SK-N-SH (cell line): Measurements from ENCODE around the gene BUB3. TPM values are rescaled to one million over a fixed set of nuclear protein-coding genes. Genes with fewer than 3 reads are reported as not detected.

Source experiments
- CTCF ChIA-PET: fragments of 300-600, 350-600 bp; formaldehyde crosslinking; extraction: SDS; loops from one replicate; lab custom pipeline; 2021; lab: Yijun Ruan, JAX
- POLR2A ChIA-PET: fragments of 350-600 bp; sonication (Branson Sonifier 250); formaldehyde crosslinking; extraction: SDS; loops from one replicate; lab custom pipeline; 2020; ENCODE audit warnings: antibody characterized with exemption, inconsistent platforms; lab: Yijun Ruan, JAX
- DNase-seq: peaks from one replicate; pipeline ENCODE4 v3.0.0; 2012
- H2AFZ ChIP-seq: fragments of 200-600 bp; sonication (generic); 2 replicates; pipeline ENCODE4 v1.8.1; 2016; ENCODE audit warnings: antibody characterized with exemption, mild to moderate bottlenecking, low read depth
- H3F3A ChIP-seq: fragments of 200-600 bp; sonication (generic); replicated peaks from 2 replicates; pipeline ENCODE3; 2016; ENCODE audit warnings: antibody characterized with exemption, mild to moderate bottlenecking; ENCODE audit not compliant: insufficient read depth
- H3K27ac ChIP-seq, 2 experiments: fragments of 200-500 bp in 1 of 2; fragments of 200-600 bp in 1 of 2; sonication (Bioruptor generic) in 1 of 2; sonication (generic), shearing (Covaris generic) in 1 of 2; 2 replicates each; pipeline versions ENCODE4 v1.5.1 to v1.6.1; 2014 to 2016; ENCODE audit warnings: low read depth in 2 of 2, inconsistent platforms in 1 of 2, low read length in 1 of 2, mild to moderate bottlenecking in 1 of 2, mixed read lengths in 1 of 2
- H3K27me3 ChIP-seq: fragments of 200-600 bp; sonication (generic), shearing (Covaris generic); 2 replicates; pipeline ENCODE4 v1.6.1; 2016; ENCODE audit warnings: mixed run types; ENCODE audit not compliant: insufficient read depth
- H3K36me3 ChIP-seq, 2 experiments: fragments of 200-500 bp in 1 of 2; fragments of 200-600 bp in 1 of 2; sonication (Bioruptor generic) in 1 of 2; sonication (generic) in 1 of 2; replicated peaks in 1 of 2; 2 replicates each; pipeline versions ENCODE3 to v1.5.1; 2014 to 2016; ENCODE audit warnings: low read length in 1 of 2, mild to moderate bottlenecking in 1 of 2; ENCODE audit not compliant: insufficient read depth in 2 of 2, control insufficient read depth in 1 of 2
- H3K4me1 ChIP-seq, 2 experiments: fragments of 200-500 bp in 1 of 2; fragments of 200-600 bp in 1 of 2; sonication (Bioruptor generic) in 1 of 2; sonication (generic), shearing (Covaris generic) in 1 of 2; 2 replicates each; pipeline versions ENCODE4 v1.5.1 to v1.6.1; 2014 to 2016; ENCODE audit warnings: low read depth in 1 of 2, low read length in 1 of 2, mixed run types in 1 of 2; ENCODE audit not compliant: insufficient read depth in 2 of 2, control insufficient read depth in 1 of 2
- H3K4me2 ChIP-seq: fragments of 200-600 bp; sonication (generic), shearing (Covaris generic); 2 replicates; pipeline ENCODE4 v1.6.1; 2017; ENCODE audit warnings: mixed run types
- H3K4me3 ChIP-seq, 2 experiments: fragments of 200-500 bp in 1 of 2; fragments of 200-600 bp in 1 of 2; sonication (Bioruptor generic) in 1 of 2; sonication (generic), shearing (Covaris generic) in 1 of 2; 2 replicates each; pipeline versions ENCODE4 v1.5.1 to v1.8.1; 2014 to 2016; ENCODE audit warnings: low read depth in 2 of 2, inconsistent platforms in 1 of 2, low read length in 1 of 2, mild to moderate bottlenecking in 1 of 2, mixed read lengths in 1 of 2, moderate library complexity in 1 of 2
- H3K79me2 ChIP-seq: fragments of 200-600 bp; sonication (generic); 2 replicates; pipeline ENCODE4 v1.8.1; 2017; ENCODE audit warnings: mild to moderate bottlenecking; ENCODE audit not compliant: insufficient read depth
- H3K9ac ChIP-seq: fragments of 200-600 bp; sonication (generic); 2 replicates; pipeline ENCODE4 v1.6.1; 2017; ENCODE audit warnings: mixed run types
- H3K9me2 ChIP-seq: fragments of 200-600 bp; sonication (generic); 2 replicates; pipeline ENCODE4 v1.6.1; 2017; ENCODE audit warnings: mixed run types
- H3K9me3 ChIP-seq: fragments of 200-600 bp; sonication (generic); 2 replicates; pipeline ENCODE4 v1.6.1; 2017; ENCODE audit warnings: mixed run types, mild to moderate bottlenecking, moderate library complexity
- H4K20me1 ChIP-seq: fragments of 200-600 bp; sonication (generic); 2 replicates; pipeline ENCODE4 v1.6.1; 2017; ENCODE audit warnings: mild to moderate bottlenecking, mixed run types; ENCODE audit not compliant: insufficient read depth
- EZH2phosphoT487 ChIP-seq: fragments of 200-600 bp; sonication (generic); IDR thresholded peaks from 2 replicates; pipeline ENCODE4 v1.6.1; 2017; ENCODE audit warnings: low read depth, mixed run types, mild to moderate bottlenecking, antibody characterized with exemption, moderate library complexity, borderline replicate concordance
- FOXJ3 ChIP-seq: sonication (generic); formaldehyde crosslinking; IDR thresholded peaks from 2 replicates; pipeline ENCODE4 v1.5.1; 2020; ENCODE audit warnings: mild to moderate bottlenecking, missing genetic modification reagents
- WGBS: methylation state at CpG from one replicate; pipeline ENCODE4 v1.1.6; 2017; ENCODE audit warnings: low lambda C conversion rate; 5-methylcytosine and 5-hydroxymethylcytosine counted together
- polyA plus RNA-seq, 3 experiments: library from polyadenylated mRNA; depleted of rRNA; stranded (reverse); fragments of >200 nt; gene quantifications; 2 replicates each; pipeline ENCODE4 v1.2.3, GENCODE V29; 2012
- TF ChIP-seq, protein P1 (sequence below): IDR thresholded peaks from 2 replicates; pipeline ENCODE4 v1.6.1; 2012; ENCODE audit warnings: mild to moderate bottlenecking, low read depth, low read length, moderate library complexity
- TF ChIP-seq, protein P2 (sequence below): fragments of 200-600 bp; sonication (generic); IDR thresholded peaks from 2 replicates; pipeline ENCODE4 v1.6.1; 2017; ENCODE audit warnings: antibody characterized with exemption, mild to moderate bottlenecking, moderate library complexity
- TF ChIP-seq, protein P3 (sequence below): fragments of 150-350 bp; IDR thresholded peaks from 2 replicates; pipeline ENCODE4 v1.6.1; 2016; ENCODE audit warnings: mild to moderate bottlenecking, low read depth, low read length

The BUB3 gene
- polyA plus RNA-seq, 1 of the 3 experiments (the other 2 are of a cell fraction): 202 TPM

DNA sequence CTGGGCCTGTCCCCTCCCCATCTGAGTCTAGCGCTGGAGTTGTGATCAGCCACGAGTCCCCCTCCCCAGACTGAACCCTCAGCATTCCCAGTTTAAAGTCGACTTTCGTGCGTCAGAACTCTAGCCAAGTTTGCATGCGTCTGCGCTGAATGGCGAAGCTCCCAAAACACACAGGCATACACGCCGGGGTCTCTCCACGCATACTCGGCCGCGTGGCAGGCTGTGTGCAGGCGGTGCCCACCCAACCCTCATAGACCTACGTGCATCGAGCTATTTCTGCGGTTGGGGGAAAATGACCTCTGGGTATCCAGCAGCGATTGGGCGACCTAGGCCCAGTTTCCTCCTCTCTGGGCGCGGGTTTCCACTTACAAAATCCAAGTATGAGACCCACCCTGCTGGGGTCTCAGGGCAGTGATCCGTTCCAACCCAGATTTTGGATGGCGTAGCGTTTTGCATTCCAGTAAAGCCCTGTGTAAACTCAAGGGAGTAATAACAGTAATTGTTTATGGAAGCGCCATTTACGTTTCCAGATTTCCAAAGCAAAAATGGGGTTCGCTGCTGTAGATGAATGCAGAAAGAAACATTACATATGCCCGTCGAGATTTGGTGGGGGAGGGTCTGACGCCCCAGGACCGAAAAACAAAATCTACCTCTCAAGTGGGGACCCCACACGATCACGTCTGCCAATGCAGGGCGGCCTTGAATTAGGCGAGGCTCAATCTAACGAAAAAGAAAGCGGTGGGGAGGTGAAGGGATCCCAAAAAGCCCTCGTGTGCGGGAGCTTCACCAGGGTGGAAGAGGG lies 20.5 kb upstream of the BUB3 start:
- 24% methylated on average over 27 of the region's 40 CpGs for WGBS
- no peaks in the 10 kb centered on the region for H3K36me3 ChIP-seq
- TF ChIP-seq FOXJ3 (CRISPR knock-in tag): 0 out of 2 replicates have a peak, but pooled peaks have one; percentile 18
- TF ChIP-seq, protein P1, sequence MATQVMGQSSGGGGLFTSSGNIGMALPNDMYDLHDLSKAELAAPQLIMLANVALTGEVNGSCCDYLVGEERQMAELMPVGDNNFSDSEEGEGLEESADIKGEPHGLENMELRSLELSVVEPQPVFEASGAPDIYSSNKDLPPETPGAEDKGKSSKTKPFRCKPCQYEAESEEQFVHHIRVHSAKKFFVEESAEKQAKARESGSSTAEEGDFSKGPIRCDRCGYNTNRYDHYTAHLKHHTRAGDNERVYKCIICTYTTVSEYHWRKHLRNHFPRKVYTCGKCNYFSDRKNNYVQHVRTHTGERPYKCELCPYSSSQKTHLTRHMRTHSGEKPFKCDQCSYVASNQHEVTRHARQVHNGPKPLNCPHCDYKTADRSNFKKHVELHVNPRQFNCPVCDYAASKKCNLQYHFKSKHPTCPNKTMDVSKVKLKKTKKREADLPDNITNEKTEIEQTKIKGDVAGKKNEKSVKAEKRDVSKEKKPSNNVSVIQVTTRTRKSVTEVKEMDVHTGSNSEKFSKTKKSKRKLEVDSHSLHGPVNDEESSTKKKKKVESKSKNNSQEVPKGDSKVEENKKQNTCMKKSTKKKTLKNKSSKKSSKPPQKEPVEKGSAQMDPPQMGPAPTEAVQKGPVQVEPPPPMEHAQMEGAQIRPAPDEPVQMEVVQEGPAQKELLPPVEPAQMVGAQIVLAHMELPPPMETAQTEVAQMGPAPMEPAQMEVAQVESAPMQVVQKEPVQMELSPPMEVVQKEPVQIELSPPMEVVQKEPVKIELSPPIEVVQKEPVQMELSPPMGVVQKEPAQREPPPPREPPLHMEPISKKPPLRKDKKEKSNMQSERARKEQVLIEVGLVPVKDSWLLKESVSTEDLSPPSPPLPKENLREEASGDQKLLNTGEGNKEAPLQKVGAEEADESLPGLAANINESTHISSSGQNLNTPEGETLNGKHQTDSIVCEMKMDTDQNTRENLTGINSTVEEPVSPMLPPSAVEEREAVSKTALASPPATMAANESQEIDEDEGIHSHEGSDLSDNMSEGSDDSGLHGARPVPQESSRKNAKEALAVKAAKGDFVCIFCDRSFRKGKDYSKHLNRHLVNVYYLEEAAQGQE: no peak
- TF ChIP-seq, protein P2, sequence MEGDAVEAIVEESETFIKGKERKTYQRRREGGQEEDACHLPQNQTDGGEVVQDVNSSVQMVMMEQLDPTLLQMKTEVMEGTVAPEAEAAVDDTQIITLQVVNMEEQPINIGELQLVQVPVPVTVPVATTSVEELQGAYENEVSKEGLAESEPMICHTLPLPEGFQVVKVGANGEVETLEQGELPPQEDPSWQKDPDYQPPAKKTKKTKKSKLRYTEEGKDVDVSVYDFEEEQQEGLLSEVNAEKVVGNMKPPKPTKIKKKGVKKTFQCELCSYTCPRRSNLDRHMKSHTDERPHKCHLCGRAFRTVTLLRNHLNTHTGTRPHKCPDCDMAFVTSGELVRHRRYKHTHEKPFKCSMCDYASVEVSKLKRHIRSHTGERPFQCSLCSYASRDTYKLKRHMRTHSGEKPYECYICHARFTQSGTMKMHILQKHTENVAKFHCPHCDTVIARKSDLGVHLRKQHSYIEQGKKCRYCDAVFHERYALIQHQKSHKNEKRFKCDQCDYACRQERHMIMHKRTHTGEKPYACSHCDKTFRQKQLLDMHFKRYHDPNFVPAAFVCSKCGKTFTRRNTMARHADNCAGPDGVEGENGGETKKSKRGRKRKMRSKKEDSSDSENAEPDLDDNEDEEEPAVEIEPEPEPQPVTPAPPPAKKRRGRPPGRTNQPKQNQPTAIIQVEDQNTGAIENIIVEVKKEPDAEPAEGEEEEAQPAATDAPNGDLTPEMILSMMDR: no peak
- no peaks in the 10 kb centered on the region for H3F3A ChIP-seq
- H2AFZ ChIP-seq: no peak overlapping the region
- H3K4me2 ChIP-seq: peak overlapping the region; percentile 78; the same call in 1 of the 2 replicates
- ChIA-PET CTCF (interaction anchor here (0.6 to 5.1 kb wide), 53 partner anchors 8 to 1391 kb away, joined by 3 to 110 read pairs (median 4); partner anchors contain the start of gene BUB3), POLR2A (no interaction called here)
- no peaks in the 10 kb centered on the region for H3K9me2 ChIP-seq
- H3K9ac ChIP-seq: no peak overlapping the region
- H3K4me3 ChIP-seq: no peak overlapping the region
- peaks cover 73% of the 10 kb centered on the region for H3K27me3 ChIP-seq
- no peak overlapping the region for H3K27ac ChIP-seq
- H3K9me3 ChIP-seq: no peaks in the 10 kb centered on the region
- no peaks in the 10 kb centered on the region for H3K79me2 ChIP-seq
- peaks cover 0 to 8% of the 10 kb centered on the region in 2 experiments; a peak in 2 of 4 replicates for H3K4me1 ChIP-seq
- no peaks in the 10 kb centered on the region for H4K20me1 ChIP-seq
- DNase-seq: no peak

DNA sequence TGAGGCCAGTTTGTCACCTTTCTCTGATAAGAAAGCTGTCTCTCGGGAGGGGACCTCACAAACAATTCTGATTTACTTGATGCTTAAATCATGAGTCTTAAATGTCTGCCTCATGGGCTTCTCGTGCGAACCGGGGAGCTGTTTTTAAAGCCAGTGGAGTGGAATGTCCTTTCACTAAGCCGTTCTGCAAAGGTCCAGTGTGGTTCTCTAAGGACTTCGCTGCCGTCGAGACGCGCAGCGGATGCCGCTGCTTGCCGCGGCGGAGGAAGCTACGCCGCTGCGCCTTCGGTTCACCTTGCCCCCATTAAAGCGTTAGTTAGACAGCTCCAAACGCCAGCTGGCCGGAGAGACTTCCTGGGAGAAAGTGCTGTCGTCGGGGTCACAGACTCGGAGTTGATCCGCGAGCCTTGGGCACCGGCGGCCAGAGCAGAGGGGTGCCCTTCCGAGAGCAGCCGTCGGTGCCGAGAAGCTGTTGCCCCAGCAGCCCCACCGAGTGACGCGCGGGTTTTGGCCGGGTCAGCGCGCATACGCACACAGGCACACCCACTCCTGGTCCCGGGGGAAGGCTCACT lies 19.8 kb upstream of the BUB3 start:
- WGBS: 25% methylated on average over 19 of the region's 42 CpGs
- Histone ChIP-seq H3K27ac (no peak overlapping the region), H3K4me3 (no peak overlapping the region), H2AFZ (no peak overlapping the region), H3K9ac (no peak overlapping the region), H3K27me3 (peaks cover 80% of the 10 kb centered on the region), H3K9me3 (no peaks in the 10 kb centered on the region), H3K4me2 (no peak overlapping the region), H3K4me1 (peaks cover 0 to 8% of the 10 kb centered on the region in 2 experiments; a peak in 2 of 4 replicates), H3K36me3 (no peaks in the 10 kb centered on the region), H3F3A (no peaks in the 10 kb centered on the region), H3K9me2 (no peaks in the 10 kb centered on the region), H3K79me2 (no peaks in the 10 kb centered on the region), H4K20me1 (no peaks in the 10 kb centered on the region)
- CTCF ChIA-PET: interaction anchor here (0.6 to 5.1 kb wide), 20 partner anchors 10 to 839 kb away, joined by 3 to 110 read pairs (median 8); no protein-coding TSS in a partner anchor
- POLR2A ChIA-PET: no interaction called here
- no peak for DNase-seq
- TF ChIP-seq EZH2phosphoT487: peak; percentile 76; the same call in 1 of the 2 replicates
- TF ChIP-seq, protein P3, sequence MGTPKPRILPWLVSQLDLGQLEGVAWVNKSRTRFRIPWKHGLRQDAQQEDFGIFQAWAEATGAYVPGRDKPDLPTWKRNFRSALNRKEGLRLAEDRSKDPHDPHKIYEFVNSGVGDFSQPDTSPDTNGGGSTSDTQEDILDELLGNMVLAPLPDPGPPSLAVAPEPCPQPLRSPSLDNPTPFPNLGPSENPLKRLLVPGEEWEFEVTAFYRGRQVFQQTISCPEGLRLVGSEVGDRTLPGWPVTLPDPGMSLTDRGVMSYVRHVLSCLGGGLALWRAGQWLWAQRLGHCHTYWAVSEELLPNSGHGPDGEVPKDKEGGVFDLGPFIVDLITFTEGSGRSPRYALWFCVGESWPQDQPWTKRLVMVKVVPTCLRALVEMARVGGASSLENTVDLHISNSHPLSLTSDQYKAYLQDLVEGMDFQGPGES: no peak
